Neural progenitor cell (in vitro differentiated cells): Measurements from ENCODE around the gene FBXO7. TPM values are rescaled to one million over a fixed set of nuclear protein-coding genes. Genes with fewer than 3 reads are reported as not detected.

Experiments used
- DNase-seq: peaks from one replicate; pipeline ENCODE4 v3.0.0-alpha.2; 2016; ENCODE audit warnings: low spot score
- H2AFZ ChIP-seq: fragments of 200-600 bp; sonication (generic); replicated peaks from 2 replicates; pipeline ENCODE4 v1.6.1; 2016; ENCODE audit warnings: antibody characterized with exemption
- H3F3A ChIP-seq: fragments of 200-600 bp; sonication (generic); 2 replicates; pipeline ENCODE4 v1.6.1; 2016; ENCODE audit warnings: antibody characterized with exemption, low read depth
- H3K27ac ChIP-seq: fragments of 200-600 bp; sonication (generic); 2 replicates; pipeline ENCODE4 v1.5.1; 2016; ENCODE audit warnings: mild to moderate bottlenecking
- H3K27me3 ChIP-seq: fragments of 200-600 bp; sonication (generic); 2 replicates; pipeline ENCODE4 v1.6.1; 2016; ENCODE audit warnings: mild to moderate bottlenecking, moderate library complexity
- H3K36me3 ChIP-seq: fragments of 200-600 bp; sonication (generic); 2 replicates; pipeline ENCODE4 v1.5.1; 2016
- H3K4me1 ChIP-seq: fragments of 200-600 bp; sonication (generic); 2 replicates; pipeline ENCODE4 v1.6.1; 2016; ENCODE audit warnings: mixed run types
- H3K4me2 ChIP-seq: fragments of 200-600 bp; sonication (generic); 2 replicates; pipeline ENCODE4 v1.6.1; 2016
- H3K4me3 ChIP-seq: fragments of 200-600 bp; sonication (generic); 2 replicates; pipeline ENCODE4 v1.5.1; 2016
- H3K79me2 ChIP-seq: fragments of 200-600 bp; sonication (generic); 2 replicates; pipeline ENCODE4 v1.6.1; 2016; ENCODE audit warnings: low read depth
- H3K9ac ChIP-seq: fragments of 200-600 bp; sonication (generic); 2 replicates; pipeline ENCODE4 v1.6.1; 2016
- H3K9me3 ChIP-seq: fragments of 200-600 bp; sonication (generic); 2 replicates; pipeline ENCODE4 v1.5.1; 2016; ENCODE audit warnings: low read depth
- H4K20me1 ChIP-seq: fragments of 200-600 bp; sonication (generic); 2 replicates; pipeline ENCODE4 v1.6.1; 2016; ENCODE audit warnings: low read depth
- H3K27ac Mint-ChIP-seq: 3 replicates; pipeline ENCODE4 v1.8.0; 2021; ENCODE audit warnings: mixed read lengths
- H3K27me3 Mint-ChIP-seq: 2 replicates; pipeline ENCODE4 v1.8.0; 2022; ENCODE audit warnings: low read depth, mild to moderate bottlenecking, inconsistent platforms, moderate library complexity, mixed read lengths; ENCODE audit not compliant: insufficient read depth
- H3K36me3 Mint-ChIP-seq: 3 replicates; pipeline ENCODE4 v1.8.0; 2021; ENCODE audit warnings: mixed read lengths
- H3K4me1 Mint-ChIP-seq: 3 replicates; pipeline ENCODE4 v1.8.0; 2021; ENCODE audit warnings: mixed read lengths
- H3K4me3 Mint-ChIP-seq: 3 replicates; pipeline ENCODE4 v1.8.0; 2021; ENCODE audit warnings: mild to moderate bottlenecking, moderate library complexity, mixed read lengths
- H3K9me3 Mint-ChIP-seq: 3 replicates; pipeline ENCODE4 v1.8.0; 2020; ENCODE audit warnings: mixed read lengths
- EZH2 ChIP-seq: fragments of 200-600 bp; sonication (generic); IDR thresholded peaks from 2 replicates; pipeline ENCODE4 v1.6.1; 2017; ENCODE audit warnings: antibody characterized with exemption, mild to moderate bottlenecking, moderate library complexity
- EZH2phosphoT487 ChIP-seq: fragments of 200-600 bp; sonication (generic); IDR thresholded peaks from 2 replicates; pipeline ENCODE4 v1.6.1; 2017; ENCODE audit warnings: antibody characterized with exemption
- total RNA-seq: library from RNA; depleted of rRNA; stranded (reverse); fragments of >200 nt; gene quantifications from 2 replicates; pipeline ENCODE4 v1.2.3, GENCODE V29; 2015; ENCODE audit warnings: low replicate concordance
- TF ChIP-seq, protein P1 (sequence below): fragments of 200-600 bp; sonication (generic); IDR thresholded peaks from 2 replicates; pipeline ENCODE4 v1.5.1; 2017; ENCODE audit warnings: antibody characterized with exemption, mild to moderate bottlenecking

FBXO7 gene
- total RNA-seq, 1 donor from 2014 or later, result 65.2 TPM

DNA sequence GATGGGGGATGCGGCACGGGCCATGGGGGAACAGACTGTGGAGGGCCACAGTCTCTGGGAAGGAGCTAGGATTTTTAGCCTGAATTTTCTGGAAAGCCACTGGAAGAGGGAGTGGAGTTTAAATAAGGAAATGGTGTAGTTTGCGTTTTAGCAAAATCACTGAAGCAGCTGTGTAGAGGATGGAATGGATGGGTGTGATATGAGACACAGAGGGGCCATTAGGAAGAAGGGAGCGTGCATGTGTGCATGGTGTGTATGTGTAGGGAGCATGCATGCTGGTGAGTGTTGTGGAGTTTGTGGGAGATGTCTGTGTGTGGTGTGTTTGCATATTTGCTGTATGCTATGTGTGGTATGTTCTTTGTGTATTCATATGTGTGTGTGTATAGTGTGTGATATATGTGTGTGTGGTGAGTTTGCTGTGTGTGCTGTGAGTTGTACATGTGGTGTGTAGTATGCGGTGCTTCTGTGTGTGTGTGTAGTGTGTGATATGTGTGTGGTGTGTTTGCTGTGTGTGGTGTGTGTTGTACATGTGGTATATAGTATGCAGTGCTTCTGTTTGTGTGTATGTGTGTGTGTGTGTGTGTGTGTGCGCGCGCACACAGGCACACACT, 67.6 kb downstream of the FBXO7 start:
- Histone ChIP-seq H3K9ac (no peak overlapping the region), H3K79me2 (no peaks in the 10 kb centered on the region), H3K4me3 (no peak overlapping the region), H3K27ac (no peak overlapping the region), H2AFZ (no peak overlapping the region), H4K20me1 (no peaks in the 10 kb centered on the region), H3K27me3 (no peaks in the 10 kb centered on the region), H3F3A (no peaks in the 10 kb centered on the region), H3K36me3 (no peaks in the 10 kb centered on the region), H3K4me2 (no peak overlapping the region), H3K9me3 (no peaks in the 10 kb centered on the region), H3K4me1 (peaks cover 7% of the 10 kb centered on the region)
- H3K27me3 Mint-ChIP-seq, result peaks cover 5% of the 10 kb centered on the region
- H3K27ac Mint-ChIP-seq, result no peak overlapping the region
- DNase-seq, result no peak
- no peak for TF ChIP-seq EZH2phosphoT487
- TF ChIP-seq, protein P1, sequence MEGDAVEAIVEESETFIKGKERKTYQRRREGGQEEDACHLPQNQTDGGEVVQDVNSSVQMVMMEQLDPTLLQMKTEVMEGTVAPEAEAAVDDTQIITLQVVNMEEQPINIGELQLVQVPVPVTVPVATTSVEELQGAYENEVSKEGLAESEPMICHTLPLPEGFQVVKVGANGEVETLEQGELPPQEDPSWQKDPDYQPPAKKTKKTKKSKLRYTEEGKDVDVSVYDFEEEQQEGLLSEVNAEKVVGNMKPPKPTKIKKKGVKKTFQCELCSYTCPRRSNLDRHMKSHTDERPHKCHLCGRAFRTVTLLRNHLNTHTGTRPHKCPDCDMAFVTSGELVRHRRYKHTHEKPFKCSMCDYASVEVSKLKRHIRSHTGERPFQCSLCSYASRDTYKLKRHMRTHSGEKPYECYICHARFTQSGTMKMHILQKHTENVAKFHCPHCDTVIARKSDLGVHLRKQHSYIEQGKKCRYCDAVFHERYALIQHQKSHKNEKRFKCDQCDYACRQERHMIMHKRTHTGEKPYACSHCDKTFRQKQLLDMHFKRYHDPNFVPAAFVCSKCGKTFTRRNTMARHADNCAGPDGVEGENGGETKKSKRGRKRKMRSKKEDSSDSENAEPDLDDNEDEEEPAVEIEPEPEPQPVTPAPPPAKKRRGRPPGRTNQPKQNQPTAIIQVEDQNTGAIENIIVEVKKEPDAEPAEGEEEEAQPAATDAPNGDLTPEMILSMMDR, result no peak
- TF ChIP-seq EZH2, result no peak
- no peak overlapping the region for H3K4me3 Mint-ChIP-seq
- H3K9me3 Mint-ChIP-seq, result no peaks in the 10 kb centered on the region
- peaks cover 2% of the 10 kb centered on the region for H3K4me1 Mint-ChIP-seq
- H3K36me3 Mint-ChIP-seq, result no peaks in the 10 kb centered on the region

DNA sequence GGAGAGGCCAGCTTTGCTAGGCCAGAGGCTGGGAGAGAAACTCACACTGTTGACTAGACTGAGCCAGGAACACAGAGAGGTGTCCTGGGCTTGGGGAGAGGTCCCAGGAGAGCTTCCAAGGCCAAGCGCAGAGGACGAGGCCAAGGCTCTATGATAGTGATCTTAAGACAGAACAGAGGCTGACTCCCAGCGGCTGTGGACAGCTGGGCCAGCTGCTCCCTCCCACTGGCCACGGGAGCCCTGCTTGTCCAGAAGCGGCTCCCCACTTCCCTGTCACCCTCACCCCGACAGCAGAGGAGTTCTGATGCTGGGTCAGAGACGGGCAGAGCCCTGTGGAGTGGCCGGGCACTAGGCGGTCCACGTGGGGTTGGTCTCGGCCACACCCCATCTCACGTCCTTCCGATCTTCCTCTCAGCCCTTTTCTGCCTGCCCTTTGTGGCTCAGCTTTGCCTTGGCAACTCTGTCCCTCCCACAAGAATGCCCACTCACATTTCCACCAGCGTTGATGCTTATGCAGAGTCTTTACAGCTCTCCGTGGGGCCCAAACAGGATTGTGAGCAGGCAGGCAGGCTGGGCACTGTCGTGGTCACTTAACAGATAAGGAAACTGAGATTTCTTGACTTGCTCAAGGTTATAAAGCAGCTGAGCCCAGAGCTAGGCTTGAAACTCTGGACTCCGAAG, 68.2 kb downstream of the FBXO7 start:
- H3F3A ChIP-seq, result no peaks in the 10 kb centered on the region
- H3K4me2 ChIP-seq, result no peak overlapping the region
- Mint-ChIP-seq H3K4me1 (peaks cover 2% of the 10 kb centered on the region), H3K4me3 (no peak overlapping the region), H3K9me3 (no peaks in the 10 kb centered on the region), H3K27me3 (peaks cover 5% of the 10 kb centered on the region), H3K27ac (no peak overlapping the region), H3K36me3 (no peaks in the 10 kb centered on the region)
- no peaks in the 10 kb centered on the region for H3K79me2 ChIP-seq
- H4K20me1 ChIP-seq, result no peaks in the 10 kb centered on the region
- H3K9ac ChIP-seq, result no peak overlapping the region
- H3K27ac ChIP-seq, result no peak overlapping the region
- H3K27me3 ChIP-seq, result no peaks in the 10 kb centered on the region
- H3K36me3 ChIP-seq, result no peaks in the 10 kb centered on the region
- no peaks in the 10 kb centered on the region for H3K9me3 ChIP-seq
- DNase-seq, result no peak
- H3K4me3 ChIP-seq, result no peak overlapping the region
- TF ChIP-seq EZH2 (no peak), EZH2phosphoT487 (no peak)
- TF ChIP-seq, protein P1, result no peak
- H2AFZ ChIP-seq, result no peak overlapping the region
- peaks cover 7% of the 10 kb centered on the region for H3K4me1 ChIP-seq

DNA sequence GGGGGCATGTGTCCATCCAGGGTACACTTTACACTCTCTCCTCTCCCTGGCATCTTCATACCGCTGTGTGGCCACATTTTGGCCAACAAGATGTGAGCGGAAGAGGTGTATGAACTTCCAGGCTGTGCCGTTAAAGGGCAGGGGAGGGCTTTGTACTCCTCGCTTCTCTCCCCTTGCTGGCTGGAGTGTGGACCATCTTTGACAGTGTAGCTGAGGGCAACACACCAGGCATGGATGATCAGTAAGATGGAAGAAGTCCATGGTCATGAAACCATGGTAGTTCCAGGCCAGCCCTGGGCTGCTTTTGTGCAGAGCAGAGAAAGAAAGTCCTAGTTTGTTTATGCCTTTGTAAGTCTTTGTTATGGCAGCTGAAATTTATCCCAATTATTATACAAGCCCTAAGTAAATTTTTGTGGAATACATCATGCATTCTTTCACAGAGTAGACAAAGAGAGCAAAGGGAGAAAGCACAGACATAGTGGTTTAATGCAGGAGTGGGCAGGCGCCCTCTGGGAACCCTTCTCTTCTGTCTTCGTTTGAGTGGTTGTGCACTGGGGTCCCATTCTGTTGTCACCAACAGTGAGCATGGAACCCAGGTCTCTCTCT, 70.4 kb downstream of the FBXO7 start:
- TF ChIP-seq EZH2phosphoT487 (no peak), EZH2 (no peak)
- TF ChIP-seq, protein P1, result no peak
- no peaks in the 10 kb centered on the region for H3K36me3 Mint-ChIP-seq
- no peak overlapping the region for H3K4me2 ChIP-seq

More for the DNA sequence above, 70.4 kb downstream of the FBXO7 start:
- Histone ChIP-seq H4K20me1 (no peaks in the 10 kb centered on the region), H3K4me3 (no peak overlapping the region), H3F3A (no peaks in the 10 kb centered on the region), H3K79me2 (no peaks in the 10 kb centered on the region), H3K9me3 (no peaks in the 10 kb centered on the region), H3K27me3 (no peaks in the 10 kb centered on the region), H3K9ac (no peak overlapping the region), H3K4me1 (peaks cover 7% of the 10 kb centered on the region), H3K27ac (no peak overlapping the region), H2AFZ (no peak overlapping the region), H3K36me3 (no peaks in the 10 kb centered on the region)
- no peak overlapping the region for H3K4me3 Mint-ChIP-seq
- no peak overlapping the region for H3K27ac Mint-ChIP-seq
- no peak for DNase-seq
- H3K27me3 Mint-ChIP-seq, result peaks cover 5% of the 10 kb centered on the region
- no peaks in the 10 kb centered on the region for H3K9me3 Mint-ChIP-seq
- peaks cover 2% of the 10 kb centered on the region for H3K4me1 Mint-ChIP-seq
